Hippocampal formation (tissue), 2 donors: Measurements from ENCODE around the gene SNTG2.
"Not testable (repeated sequence)": the region's sequence is repeated elsewhere in the genome, so short reads cannot be mapped to it uniquely, and the experiment has no call there.

Experiments
- DNase-seq, 2 donors: peaks; one replicate each; lab custom pipeline; 2025; lab: John Stamatoyannopoulos, UW

SNTG2 gene

GRCh38 chr2:1053786-1054185, 103.1 kb downstream of the SNTG2 start:
- DNase-seq = no peak

GRCh38 chr2:1054399-1054798, 103.8 kb downstream of the SNTG2 start:
- no peak for DNase-seq

- DNase-seq = no peak
These were observed 104.5 kb downstream of the SNTG2 start for GRCh38 chr2:1055014-1055595.

- DNase-seq = no peak
These were observed 109.7 kb downstream of the SNTG2 start for GRCh38 chr2:1060372-1060771.

- no peak for DNase-seq
These were observed 110.3 kb downstream of the SNTG2 start for GRCh38 chr2:1060987-1061386.

GRCh38 chr2:1068241-1068640, 117.6 kb downstream of the SNTG2 start:
- no peak for DNase-seq

- DNase-seq = no peak
These were observed 118.2 kb downstream of the SNTG2 start for GRCh38 chr2:1068822-1069221.

GRCh38 chr2:1069847-1070246, 119.2 kb downstream of the SNTG2 start:
- no peak for DNase-seq

- no peak for DNase-seq
These were observed 120.0 kb downstream of the SNTG2 start for GRCh38 chr2:1070601-1071000.

GRCh38 chr2:1071650-1072049, 121.0 kb downstream of the SNTG2 start:
- no peak for DNase-seq

- DNase-seq = no peak
These were observed 121.6 kb downstream of the SNTG2 start for GRCh38 chr2:1072250-1072649.

- no peak for DNase-seq
These were observed 127.3 kb downstream of the SNTG2 start for GRCh38 chr2:1077911-1078310.

GRCh38 chr2:1078326-1078725, 127.7 kb downstream of the SNTG2 start:
- DNase-seq = no peak

GRCh38 chr2:1079873-1080799, 129.5 kb downstream of the SNTG2 start:
- no peak for DNase-seq

- DNase-seq = no peak
These were observed 131.0 kb downstream of the SNTG2 start for GRCh38 chr2:1081451-1082225.

- DNase-seq = no peak
These were observed 132.0 kb downstream of the SNTG2 start for GRCh38 chr2:1082456-1083205.

- DNase-seq = no peak
These were observed 137.7 kb downstream of the SNTG2 start for GRCh38 chr2:1088192-1088860.

GRCh38 chr2:1088940-1089339, 138.3 kb downstream of the SNTG2 start:
- no peak for DNase-seq

GRCh38 chr2:1091895-1092585, 141.4 kb downstream of the SNTG2 start:
- DNase-seq = no peak

GRCh38 chr2:1093668-1094067, 143.0 kb downstream of the SNTG2 start:
- DNase-seq = not testable (repeated sequence)

GRCh38 chr2:1097101-1097500, 146.5 kb downstream of the SNTG2 start:
- DNase-seq = no peak
